Measurements from ENCODE around the gene PTPRK. TPM values are rescaled to one million over a fixed set of nuclear protein-coding genes. Genes with fewer than 3 reads are reported as not detected.

The PTPRK gene
- total RNA-seq, 4 donors from 2014 or later, result 34.6 to 56.5 (median 47.0) TPM

- no peak for DNase-seq
- intact Hi-C loops (cut with DNase I), result no loop called here
- no peak overlapping the region for H3K27ac ChIP-seq
- TF ChIP-seq CTCF (IDR thresholded peaks at IDR 0.05) (no peak), POLR2A (IDR thresholded peaks at IDR 0.05) (no peak)
- no peaks in the 10 kb centered on the region for H3K4me1 ChIP-seq
- H3K27me3 ChIP-seq, result no peaks in the 10 kb centered on the region
- H3K9me3 ChIP-seq, result no peaks in the 10 kb centered on the region
- H3K36me3 ChIP-seq, result no peaks in the 10 kb centered on the region
- no peak overlapping the region for H3K4me3 ChIP-seq (replicated peaks in 1 of 3)
- WGBS, 2 donors, result 89 to 90% methylated on average over 1 of the region's 1 CpG
Observed at GRCh38 chr6:128409003-128409402, 111.4 kb downstream of the PTPRK start.

GRCh38 chr6:128406453-128406852, 113.9 kb downstream of the PTPRK start:
- Histone ChIP-seq H3K4me3 (replicated peaks in 1 of 3) (no peak overlapping the region), H3K27ac (no peak overlapping the region), H3K36me3 (no peaks in the 10 kb centered on the region), H3K4me1 (no peaks in the 10 kb centered on the region), H3K9me3 (no peaks in the 10 kb centered on the region), H3K27me3 (no peaks in the 10 kb centered on the region)
- TF ChIP-seq CTCF (IDR thresholded peaks at IDR 0.05) (no peak), POLR2A (IDR thresholded peaks at IDR 0.05) (no peak)
- WGBS, 2 donors, result 94 to 100% methylated on average over 1 of the region's 1 CpG
- DNase-seq, result no peak
- intact Hi-C loops (cut with DNase I), result no loop called here

- Histone ChIP-seq H3K4me1 (no peaks in the 10 kb centered on the region), H3K4me3 (replicated peaks in 1 of 3) (no peak overlapping the region), H3K36me3 (no peaks in the 10 kb centered on the region), H3K27me3 (no peaks in the 10 kb centered on the region), H3K27ac (no peak overlapping the region), H3K9me3 (no peaks in the 10 kb centered on the region)
- intact Hi-C loops (cut with DNase I), result no loop called here
- DNase-seq, result no peak
- TF ChIP-seq POLR2A (IDR thresholded peaks at IDR 0.05) (no peak), CTCF (IDR thresholded peaks at IDR 0.05) (no peak)
- WGBS, 2 donors, result 96% methylated on average over 4 of the region's 4 CpGs
Observed at GRCh38 chr6:128403618-128404444, 116.6 kb downstream of the PTPRK start.

GRCh38 chr6:128400875-128401274, 119.5 kb downstream of the PTPRK start:
- no peak overlapping the region for H3K4me3 ChIP-seq (replicated peaks in 1 of 3)
- H3K27ac ChIP-seq, result no peak overlapping the region
- 86 to 88% methylated on average over 4 of the region's 4 CpGs for WGBS, 2 donors
- H3K36me3 ChIP-seq, result no peaks in the 10 kb centered on the region
- H3K27me3 ChIP-seq, result no peaks in the 10 kb centered on the region
- H3K4me1 ChIP-seq, result no peaks in the 10 kb centered on the region
- DNase-seq, result no peak
- H3K9me3 ChIP-seq, result no peaks in the 10 kb centered on the region
- intact Hi-C loops (cut with DNase I), result no loop called here
- TF ChIP-seq CTCF (IDR thresholded peaks at IDR 0.05) (no peak), POLR2A (IDR thresholded peaks at IDR 0.05) (no peak)

- no peaks in the 10 kb centered on the region for H3K27me3 ChIP-seq
- no peaks in the 10 kb centered on the region for H3K9me3 ChIP-seq
- TF ChIP-seq POLR2A (IDR thresholded peaks at IDR 0.05) (no peak), CTCF (IDR thresholded peaks at IDR 0.05) (no peak)
- 95 to 97% methylated on average over 9 of the region's 9 CpGs for WGBS, 2 donors
- DNase-seq, result no peak
- intact Hi-C loops (cut with DNase I), result no loop called here
- no peak overlapping the region for H3K4me3 ChIP-seq (replicated peaks in 1 of 3)
- H3K4me1 ChIP-seq, result no peaks in the 10 kb centered on the region
- H3K36me3 ChIP-seq, result no peaks in the 10 kb centered on the region
- no peak overlapping the region for H3K27ac ChIP-seq
Observed at GRCh38 chr6:128397996-128398395, 122.4 kb downstream of the PTPRK start.

All from thyroid gland (tissue), 4 donors.